Pancreas (tissue), 10 donors: Measurements from ENCODE around the gene BTG2. TPM values are rescaled to one million over a fixed set of nuclear protein-coding genes. Genes with fewer than 3 reads are reported as not detected.

Experiments used
- ATAC-seq, 4 donors: fragments of 200-7000 bp; cut with Tn5 transposase; one replicate each; pipeline versions ENCODE4 v1.8.0 to v1.9.1; 2020; ENCODE audit warnings: mild to moderate bottlenecking in 4 of 4, moderate library complexity in 4 of 4
- DNase-seq, 6 donors: peaks; one replicate each; pipeline ENCODE4 v3.0.0-alpha.2; 2020
- FAIRE-seq: peaks from 2 replicates; lab custom pipeline; 2012; peaks lifted over from hg19 to GRCh38; lab: Jason Lieb, UNC
- H3K27ac ChIP-seq, 4 donors: fragments of 200-600 bp; sonication (generic); 1 replicate in 3 of 4; 2 replicates in 1 of 4; pipeline versions ENCODE4 v1.5.0 to v1.8.0; 2020
- H3K27me3 ChIP-seq, 4 donors: fragments of 200-600 bp; one replicate each; pipeline ENCODE4 v1.8.0; 2021
- H3K36me3 ChIP-seq, 3 donors: fragments of 200-600 bp; sonication (generic) in 1 of 3; one replicate each; pipeline versions ENCODE4 v1.5.0 to v1.8.0; 2020 to 2021
- H3K4me1 ChIP-seq, 3 donors: fragments of 200-600 bp; one replicate each; pipeline ENCODE4 v1.8.0; 2021
- H3K4me3 ChIP-seq, 4 donors: fragments of 200-600 bp; sonication (generic) in 2 of 4; one replicate each; pipeline versions ENCODE4 v1.5.0 to v1.8.0; 2020 to 2021
- H3K9me3 ChIP-seq, 4 donors: fragments of 200-600 bp; one replicate each; pipeline ENCODE4 v1.8.0; 2021
- WGBS, 2 donors: extraction: QIAGEN DNeasy Blood & Tissue Kit; methylation state at CpG; one replicate each; pipeline ENCODE4 v1.1.7; 2013; 5-methylcytosine and 5-hydroxymethylcytosine counted together
- intact Hi-C, 3 donors: fragments of 100-400 bp; cut with DNase I; formaldehyde crosslinking; loops; one replicate each; pipeline versions ENCODE4 v1.11.1 to v1.14.2; 2022
- polyA plus RNA-seq, 2 donors: library from polyadenylated mRNA; stranded (reverse); fragments of 200-250 nt; gene quantifications; one replicate each; pipeline ENCODE4 v1.2.3, GENCODE V29; 2013
- total RNA-seq, 6 donors: library from RNA; stranded (reverse); fragmentation: NEBNext Ultra II Directional in 4 of 6; extraction: Animal tissue kit (Norgen Biotek cat#: 25700) in 4 of 6; gene quantifications; one replicate each; pipeline versions ENCODE4 v1.2.1 to v1.2.4, GENCODE V29; 2021 to 2023
- TF ChIP-seq, protein P1 (sequence below), 4 donors: fragments of 200-600 bp; sonication (generic) in 3 of 4; IDR thresholded peaks; one replicate each; pipeline versions ENCODE4 v1.5.0 to v1.8.0; 2021; ENCODE audit warnings: antibody characterized with exemption in 4 of 4
- donor health status: healthy with polysubstance abuse.
- donor health status: DM: no; HTN: no; CAD: no; lungs with moderate emphysema.
- donor health status: DM: no; HTN: no; CAD: no.
- donor health status: control.
- donor health status: control.
- donor health status: Bipolar disorder and iron deficiency.
- donor health status: DM: yes; HTN: yes; CAD: no.
- donor health status: DM: no; HTN: no; CAD: no.
- donor health status: DM: no; HTN: no; CAD: no.
- donor health status: DM: yes; HTN: yes; CAD: no.

The BTG2 gene
- total and polyA plus RNA-seq, 8 donors, result 83.1 to 452 (median 192) TPM

DNA sequence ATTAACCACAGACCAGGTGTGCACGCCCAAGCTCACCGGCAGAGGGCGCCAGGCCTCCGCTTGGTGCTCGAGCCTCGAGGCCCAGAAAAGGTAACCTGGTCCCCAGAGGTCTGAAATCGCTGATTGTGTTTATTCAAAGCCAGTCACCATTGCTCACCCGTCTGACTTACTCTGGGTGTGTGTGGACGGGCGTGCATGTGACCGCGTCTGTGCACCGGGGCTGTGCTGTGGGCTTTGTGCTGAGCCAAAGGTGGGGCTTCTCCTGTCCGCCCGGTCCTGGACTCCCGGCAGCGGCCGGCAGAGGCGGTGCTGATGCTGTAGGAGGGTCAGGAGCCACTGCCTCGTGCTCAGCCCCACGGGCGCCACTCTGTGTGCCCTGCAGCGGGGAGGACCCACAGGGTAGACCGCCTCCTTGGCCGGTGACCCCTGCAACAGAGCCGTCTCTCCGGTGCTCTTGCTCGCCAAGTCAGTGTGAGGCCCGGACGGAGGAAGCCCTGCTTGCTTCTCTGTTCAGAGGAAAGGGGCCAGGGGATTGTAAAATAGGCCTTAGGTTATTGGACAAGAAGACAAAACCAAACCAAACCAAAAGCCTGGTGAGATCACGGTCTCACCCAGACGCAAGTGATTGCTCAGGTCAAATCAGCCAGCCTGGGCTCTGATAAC is 32.0 kb upstream of the BTG2 start:
- 11 to 12% methylated on average over 30 to 32 of the region's 32 CpGs for WGBS, 2 donors
- H3K27ac ChIP-seq, result peak overlapping the region in 2 of 4 donors; percentile 50 to 62
- no peak for FAIRE-seq
- intact Hi-C loops, result loop anchor here (5.0 to 10.0 kb wide), 3 partner anchors 61 to 209 kb away; no protein-coding TSS in a partner anchor
- TF ChIP-seq, protein P1, sequence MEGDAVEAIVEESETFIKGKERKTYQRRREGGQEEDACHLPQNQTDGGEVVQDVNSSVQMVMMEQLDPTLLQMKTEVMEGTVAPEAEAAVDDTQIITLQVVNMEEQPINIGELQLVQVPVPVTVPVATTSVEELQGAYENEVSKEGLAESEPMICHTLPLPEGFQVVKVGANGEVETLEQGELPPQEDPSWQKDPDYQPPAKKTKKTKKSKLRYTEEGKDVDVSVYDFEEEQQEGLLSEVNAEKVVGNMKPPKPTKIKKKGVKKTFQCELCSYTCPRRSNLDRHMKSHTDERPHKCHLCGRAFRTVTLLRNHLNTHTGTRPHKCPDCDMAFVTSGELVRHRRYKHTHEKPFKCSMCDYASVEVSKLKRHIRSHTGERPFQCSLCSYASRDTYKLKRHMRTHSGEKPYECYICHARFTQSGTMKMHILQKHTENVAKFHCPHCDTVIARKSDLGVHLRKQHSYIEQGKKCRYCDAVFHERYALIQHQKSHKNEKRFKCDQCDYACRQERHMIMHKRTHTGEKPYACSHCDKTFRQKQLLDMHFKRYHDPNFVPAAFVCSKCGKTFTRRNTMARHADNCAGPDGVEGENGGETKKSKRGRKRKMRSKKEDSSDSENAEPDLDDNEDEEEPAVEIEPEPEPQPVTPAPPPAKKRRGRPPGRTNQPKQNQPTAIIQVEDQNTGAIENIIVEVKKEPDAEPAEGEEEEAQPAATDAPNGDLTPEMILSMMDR (IDR thresholded peaks at IDR 0.05), result peak; percentile 94 to 97 (median 96)
- H3K4me3 ChIP-seq, result peak overlapping the region in 2 of 4 donors; percentile 10 to 40
- ATAC-seq, result peak; percentile 85 to 87 (median 86)
- no peaks in the 10 kb centered on the region for H3K27me3 ChIP-seq
- H3K9me3 ChIP-seq, result no peaks in the 10 kb centered on the region
- peaks cover 4 to 23% (median 8%) of the 10 kb centered on the region in 3 donors for H3K4me1 ChIP-seq
- DNase-seq, result peak; percentile 86 to 98 (median 93)
- no peaks in the 10 kb centered on the region for H3K36me3 ChIP-seq

DNA sequence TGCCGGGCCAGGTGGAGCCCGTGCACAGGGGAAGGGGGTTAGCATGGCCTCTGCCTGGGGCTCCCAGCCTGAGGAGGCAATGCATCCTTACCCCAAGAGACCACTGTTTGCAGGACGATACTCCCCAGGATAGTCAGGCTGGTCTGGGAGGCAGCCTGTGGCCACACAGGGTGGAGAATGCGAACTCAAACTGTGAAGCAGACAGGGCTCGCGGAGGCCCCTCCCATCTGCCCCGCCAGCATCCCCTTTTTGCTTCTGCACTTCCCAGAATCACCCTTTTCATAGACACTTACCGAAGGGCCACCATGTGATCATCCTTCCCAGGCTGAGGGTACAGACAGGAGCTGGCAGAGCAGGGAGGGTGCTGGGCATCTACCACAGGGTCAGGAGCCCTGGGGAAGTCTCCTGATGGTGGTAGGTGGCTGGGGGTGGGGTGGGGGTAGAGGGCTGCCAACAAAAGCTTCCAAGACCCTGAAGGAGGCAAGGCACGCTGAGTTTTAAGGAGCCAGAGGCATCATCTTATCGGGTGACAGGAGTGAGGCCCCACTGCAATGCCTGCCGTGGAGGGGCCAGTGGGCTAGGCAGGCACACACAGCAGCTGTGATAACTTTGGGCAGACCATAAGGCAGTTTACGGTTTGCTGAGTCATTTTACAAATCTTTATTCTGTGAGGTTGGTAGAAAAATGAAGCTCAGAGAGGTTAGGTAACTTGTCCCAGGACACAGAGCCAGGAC is 31.3 kb upstream of the BTG2 start:
- no peaks in the 10 kb centered on the region for H3K27me3 ChIP-seq
- intact Hi-C loops, result loop anchor here (5.0 to 10.0 kb wide), 3 partner anchors 61 to 208 kb away; no protein-coding TSS in a partner anchor
- FAIRE-seq (no peak), ATAC-seq (peak in 2 of 4 donors; percentile 18 to 19), DNase-seq (peak in 2 of 6 donors; percentile 27 to 56)
- H3K4me3 ChIP-seq, result peak overlapping the region in 1 of 4 donors; percentile 40
- TF ChIP-seq, protein P1 (IDR thresholded peaks at IDR 0.05), result no peak
- H3K4me1 ChIP-seq, result peaks cover 8 to 30% (median 9%) of the 10 kb centered on the region in 3 donors
- 79 to 82% methylated on average over 12 of the region's 12 CpGs for WGBS, 2 donors
- peak overlapping the region in 2 of 4 donors; percentile 50 to 62 for H3K27ac ChIP-seq
- H3K36me3 ChIP-seq, result no peaks in the 10 kb centered on the region
- no peaks in the 10 kb centered on the region for H3K9me3 ChIP-seq

DNA sequence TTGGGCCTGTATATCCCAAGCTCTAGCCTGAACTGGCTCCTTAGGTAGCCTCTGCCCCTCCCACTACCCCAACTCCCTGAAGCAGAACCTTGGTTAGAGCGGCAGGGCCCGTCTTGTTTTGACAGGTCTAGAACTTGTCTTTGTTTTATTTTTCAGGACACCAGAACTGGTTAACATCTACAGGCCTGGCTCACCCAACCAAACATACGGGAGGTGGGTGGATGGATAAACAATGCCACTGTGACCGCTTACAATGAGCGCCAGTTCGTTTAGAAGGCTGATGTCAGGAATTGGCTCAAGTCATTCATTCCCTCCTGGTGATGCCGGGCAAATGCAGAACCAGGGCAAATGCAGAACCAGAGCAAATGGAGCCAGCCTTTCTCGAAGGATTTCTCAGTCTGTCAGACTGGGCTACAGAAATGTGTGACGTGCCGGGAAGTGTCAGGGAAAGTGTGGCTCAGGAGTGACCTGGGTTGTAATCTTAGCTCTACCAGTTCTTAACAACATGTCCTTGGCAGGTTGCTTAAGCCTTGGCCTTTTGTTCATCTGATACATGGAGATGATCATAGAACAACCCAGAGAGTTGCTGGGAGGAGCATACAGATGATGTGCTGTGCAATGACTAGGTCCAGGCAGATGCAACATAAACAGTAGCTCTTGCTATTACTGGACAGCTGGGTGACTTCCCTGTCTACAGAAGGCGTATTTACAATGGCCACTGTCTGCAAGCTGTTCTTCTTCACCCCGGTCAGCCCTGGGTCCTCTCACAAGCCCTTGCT is 30.5 kb upstream of the BTG2 start:
- intact Hi-C loops, result loop anchor here (5.0 to 10.0 kb wide), 3 partner anchors 60 to 208 kb away; no protein-coding TSS in a partner anchor
- FAIRE-seq (no peak), ATAC-seq (peak in 1 of 4 donors; percentile 0), DNase-seq (peak in 2 of 6 donors; percentile 7 to 19)
- no peaks in the 10 kb centered on the region for H3K36me3 ChIP-seq
- H3K27me3 ChIP-seq, result no peaks in the 10 kb centered on the region
- H3K27ac ChIP-seq, result peak overlapping the region in 2 of 4 donors; percentile 44 to 62
- TF ChIP-seq, protein P1 (IDR thresholded peaks at IDR 0.05), result no peak
- no peaks in the 10 kb centered on the region for H3K9me3 ChIP-seq
- H3K4me1 ChIP-seq, result peaks cover 8 to 31% (median 9%) of the 10 kb centered on the region in 3 donors
- 62 to 64% methylated on average over 12 of the region's 12 CpGs for WGBS, 2 donors
- no peak overlapping the region for H3K4me3 ChIP-seq

- Histone ChIP-seq H3K36me3 (no peaks in the 10 kb centered on the region), H3K27ac (no peak overlapping the region), H3K27me3 (no peaks in the 10 kb centered on the region), H3K4me3 (no peak overlapping the region), H3K4me1 (peaks cover 8 to 31% (median 9%) of the 10 kb centered on the region in 3 donors), H3K9me3 (no peaks in the 10 kb centered on the region)
- ATAC-seq (no peak), FAIRE-seq (no peak), DNase-seq (peak in 1 of 6 donors; percentile 7)
- intact Hi-C loops, result loop anchor here in 1 of 3 donors (10.0 kb wide), 1 partner anchor 59 kb away; no protein-coding TSS in a partner anchor
- TF ChIP-seq, protein P1 (IDR thresholded peaks at IDR 0.05), result no peak
- WGBS, 2 donors, result 85 to 88% methylated on average over 11 of the region's 11 CpGs
Observed at GRCh38 chr1:203275656-203276272, 29.6 kb upstream of the BTG2 start.
